GM18870 (cell line): ENCODE measurements around the gene SCAMP4.

Experiments
- ATAC-seq: cut with Tn5 transposase; IDR thresholded peaks from one replicate; pipeline ENCODE4 v1.9.1; 2021; ENCODE audit warnings: moderate library complexity; ENCODE audit not compliant: unreplicated experiment

The SCAMP4 gene

DNA sequence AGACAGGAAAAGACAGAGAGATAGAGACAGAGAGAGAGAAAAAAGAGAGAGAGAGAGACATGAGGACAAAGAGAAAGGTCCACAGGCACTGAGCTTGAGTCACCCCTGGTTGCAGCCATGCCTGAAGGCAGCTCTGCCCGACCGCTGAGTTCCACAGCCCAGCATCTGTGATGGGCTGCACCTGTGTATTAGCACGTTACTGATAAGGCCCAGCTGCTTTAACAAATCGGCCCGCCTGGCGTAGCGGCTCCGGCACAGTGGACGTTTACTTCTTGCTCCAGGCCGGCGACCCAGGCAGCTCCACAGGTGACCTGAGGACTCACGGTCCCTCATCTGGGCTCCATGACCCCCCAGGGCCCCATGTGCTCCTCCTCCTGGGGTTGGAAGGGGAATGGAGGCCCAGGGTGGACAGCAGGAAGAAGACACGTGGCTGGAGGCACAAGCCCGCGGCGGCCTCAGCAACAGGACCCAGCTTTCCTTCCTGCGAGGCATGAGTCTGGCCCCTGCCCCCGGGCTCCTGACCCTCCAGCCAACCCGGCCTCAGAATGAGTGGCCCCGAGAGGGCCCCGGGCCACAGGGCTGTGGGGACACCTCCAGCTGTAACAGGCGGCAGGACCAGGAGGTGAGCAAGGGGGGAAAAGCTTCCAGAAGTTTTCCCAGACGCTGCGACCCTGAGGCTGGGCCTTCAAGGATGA, 31.9 kb downstream of the SCAMP4 start:
- no peak for ATAC-seq

DNA sequence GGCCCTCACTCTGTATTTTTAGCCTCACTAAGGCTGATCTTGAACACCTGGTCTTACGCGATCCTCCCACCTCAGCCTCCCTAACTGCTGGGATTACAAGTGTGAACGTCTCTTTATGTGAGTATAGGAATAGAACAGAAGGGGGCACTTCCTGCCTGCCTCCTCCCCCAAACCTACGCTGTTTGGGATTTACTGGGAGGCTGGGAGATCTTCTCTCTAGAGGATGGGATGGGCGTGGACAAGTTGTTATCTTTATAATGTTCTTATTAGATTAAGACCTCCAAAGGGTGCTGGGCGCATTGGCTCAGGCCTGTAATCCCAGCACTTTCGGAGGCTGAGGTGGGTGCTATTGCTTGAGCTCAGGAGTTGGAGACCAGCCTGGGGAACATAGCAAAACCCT, 32.9 kb downstream of the SCAMP4 start:
- no peak for ATAC-seq

DNA sequence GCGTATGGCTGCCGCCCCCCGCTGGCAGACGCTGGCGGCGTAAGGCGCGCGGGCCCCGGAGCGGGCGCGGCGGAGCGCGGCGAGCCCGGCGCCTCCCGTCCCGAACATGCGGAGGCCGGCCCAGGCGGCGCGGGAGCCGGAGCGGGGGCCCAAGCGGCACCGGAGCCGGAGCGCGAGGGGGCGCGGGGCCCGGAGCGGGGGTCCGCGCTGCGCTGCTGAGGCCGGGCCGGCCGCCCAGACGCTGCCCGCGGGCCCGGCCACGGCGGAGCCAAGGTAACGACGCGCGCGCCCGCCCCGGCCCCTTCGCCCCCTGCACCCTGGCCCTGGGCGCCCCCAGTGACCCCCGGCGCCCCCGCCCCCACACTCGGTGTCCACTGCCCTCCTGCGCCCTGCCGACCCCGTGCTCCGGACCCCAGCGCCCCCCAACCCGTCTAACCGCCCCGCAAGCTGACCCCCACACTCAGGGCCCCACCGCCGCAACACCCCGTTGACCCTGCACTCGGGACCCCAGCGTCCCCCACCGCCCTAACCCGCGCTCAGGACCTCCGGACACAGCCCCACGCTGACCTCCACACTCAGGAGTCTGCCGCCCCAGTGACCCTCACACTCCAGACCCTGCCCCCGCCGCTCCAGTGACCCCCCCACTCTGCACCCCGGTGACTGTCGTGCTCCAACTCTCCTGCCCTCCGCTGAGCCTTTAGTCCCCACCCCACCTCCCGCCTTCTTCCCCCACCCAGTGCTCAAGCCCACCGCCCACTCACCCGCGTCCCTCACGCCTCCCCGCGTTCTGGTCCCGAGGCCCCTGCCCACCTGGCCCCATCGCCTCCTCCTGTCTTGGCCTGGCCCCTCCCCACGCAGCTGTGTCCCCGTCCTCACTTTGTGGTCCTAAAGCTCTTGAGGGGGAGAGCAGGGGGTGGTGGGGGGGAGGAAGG, 36.2 kb downstream of the SCAMP4 start, which contains the start of gene CSNK1G2:
Gene CSNK1G2, plus strand, starts transcription at position 27 of the 932 bp plus-strand sequence. CDS start 28,601 bp downstream, outside the sequence.
- no peak for ATAC-seq

DNA sequence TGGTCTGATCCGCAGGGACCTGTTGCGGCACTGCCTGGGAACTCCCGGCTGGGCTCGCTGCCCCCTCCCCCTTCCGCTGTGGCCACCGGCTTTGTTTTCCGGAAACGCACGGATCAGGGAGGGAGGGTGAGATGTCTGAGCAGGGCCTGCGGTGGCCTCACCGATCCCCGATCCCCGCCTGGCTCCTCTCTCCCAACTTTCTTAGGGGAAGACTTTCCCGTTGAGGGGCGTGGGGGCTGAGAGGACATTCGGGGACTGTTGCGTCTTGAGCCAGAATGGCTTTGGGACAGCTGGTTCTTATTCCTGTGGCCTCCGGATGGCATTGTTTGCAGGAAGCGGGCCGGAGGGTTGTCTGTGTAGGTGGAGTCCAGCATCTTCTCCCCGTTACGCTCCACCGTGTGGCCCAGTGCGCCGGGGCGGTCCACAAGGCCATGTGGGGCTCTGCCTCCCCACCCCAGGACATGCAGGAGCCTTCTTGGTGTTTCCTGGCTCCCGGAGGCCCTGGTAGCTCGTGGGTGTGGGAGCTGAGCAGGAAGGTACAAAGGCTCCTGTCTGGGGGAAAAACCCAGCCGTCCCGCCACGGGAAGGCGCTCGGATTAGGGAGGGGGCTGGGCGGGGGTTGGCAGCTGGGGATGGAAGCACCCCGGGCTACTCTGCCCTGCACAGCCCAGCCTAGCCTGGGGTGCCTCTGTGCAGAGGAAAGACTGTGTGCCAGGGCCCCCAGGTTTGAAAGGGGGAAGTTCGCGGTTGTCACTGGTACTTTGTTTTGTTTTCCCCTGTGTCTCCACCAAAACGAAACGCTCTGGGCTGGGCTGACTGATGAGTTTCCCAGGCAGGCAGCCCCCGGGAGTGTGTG, 37.1 kb downstream of the SCAMP4 start:
- no peak for ATAC-seq

DNA sequence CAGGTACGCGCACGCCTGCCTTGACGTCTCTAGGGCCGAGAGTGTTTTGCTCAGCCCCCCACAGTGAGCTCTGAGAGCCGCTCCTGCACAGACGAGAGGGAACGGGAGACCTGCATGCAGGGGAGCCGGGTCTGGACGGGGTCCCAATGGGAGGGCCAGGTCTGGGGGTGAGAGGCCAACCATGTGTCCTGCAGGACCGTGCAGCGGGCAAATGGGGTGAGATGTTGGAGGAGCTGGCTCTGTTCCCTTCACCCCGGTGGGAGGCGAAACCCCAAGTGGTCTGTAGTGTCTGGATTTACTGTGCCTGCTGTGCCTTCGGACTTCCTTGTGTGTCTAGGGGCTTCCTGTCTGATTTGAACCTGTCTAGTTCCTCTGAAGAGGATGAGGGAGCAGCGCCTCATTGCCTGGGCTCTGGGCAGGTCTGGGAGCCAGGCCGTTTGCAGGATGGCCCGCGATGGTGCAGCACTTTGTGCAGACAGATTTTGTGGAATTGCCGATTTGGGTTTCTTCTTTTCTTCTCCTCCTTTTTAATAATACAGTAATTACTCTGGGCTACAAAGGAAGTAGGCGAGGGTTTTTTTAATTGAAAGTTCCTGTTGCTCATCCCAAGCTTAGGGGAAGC, 37.8 kb downstream of the SCAMP4 start:
- no peak for ATAC-seq

DNA sequence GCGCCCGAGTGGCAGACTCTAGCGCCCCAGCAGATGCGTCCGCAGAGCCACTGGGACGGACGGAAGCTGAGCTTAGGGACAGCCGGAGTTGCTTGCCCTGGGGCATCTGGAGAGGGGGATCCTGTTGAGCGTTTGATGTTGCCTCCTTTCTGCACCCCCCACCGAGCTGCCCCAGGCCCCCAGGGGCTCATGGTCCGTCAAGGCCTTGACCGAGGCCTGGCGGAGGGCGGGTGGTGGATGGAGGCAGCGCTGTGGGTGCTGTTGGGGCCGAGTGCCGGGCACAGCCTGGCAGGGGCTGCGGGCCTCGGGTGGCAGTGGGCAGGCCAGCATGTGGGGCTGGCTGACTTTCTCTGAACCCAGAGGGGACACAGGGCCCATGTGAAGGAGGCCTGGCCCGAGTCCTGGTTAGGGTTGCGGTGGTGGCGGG, 38.5 kb downstream of the SCAMP4 start:
- ATAC-seq = no peak

- ATAC-seq = no peak
Observed at GRCh38 chr19:1944088-1944915, 39.1 kb downstream of the SCAMP4 start.

GRCh38 chr19:1944916-1945561, 39.8 kb downstream of the SCAMP4 start:
- no peak for ATAC-seq

DNA sequence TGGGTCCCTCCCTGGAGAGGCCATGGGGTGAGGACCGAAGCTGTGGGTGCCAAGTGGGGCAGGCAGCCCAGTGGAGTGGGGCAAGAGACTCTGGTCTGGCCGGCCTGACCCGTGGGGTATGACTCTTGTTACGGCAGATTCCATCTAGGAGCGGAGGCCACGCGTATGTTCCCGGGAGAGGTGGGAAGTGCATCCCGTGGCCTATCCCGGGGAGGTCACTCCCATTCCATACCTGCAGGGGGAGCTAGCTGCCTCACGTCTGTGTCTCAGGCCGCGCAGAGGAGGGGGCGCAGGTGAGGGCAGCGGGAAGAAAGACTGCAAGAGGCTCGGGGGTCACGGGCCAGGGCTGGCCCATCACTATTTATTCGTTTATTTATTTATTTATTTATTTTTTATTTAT, 40.7 kb downstream of the SCAMP4 start:
- no peak for ATAC-seq

DNA sequence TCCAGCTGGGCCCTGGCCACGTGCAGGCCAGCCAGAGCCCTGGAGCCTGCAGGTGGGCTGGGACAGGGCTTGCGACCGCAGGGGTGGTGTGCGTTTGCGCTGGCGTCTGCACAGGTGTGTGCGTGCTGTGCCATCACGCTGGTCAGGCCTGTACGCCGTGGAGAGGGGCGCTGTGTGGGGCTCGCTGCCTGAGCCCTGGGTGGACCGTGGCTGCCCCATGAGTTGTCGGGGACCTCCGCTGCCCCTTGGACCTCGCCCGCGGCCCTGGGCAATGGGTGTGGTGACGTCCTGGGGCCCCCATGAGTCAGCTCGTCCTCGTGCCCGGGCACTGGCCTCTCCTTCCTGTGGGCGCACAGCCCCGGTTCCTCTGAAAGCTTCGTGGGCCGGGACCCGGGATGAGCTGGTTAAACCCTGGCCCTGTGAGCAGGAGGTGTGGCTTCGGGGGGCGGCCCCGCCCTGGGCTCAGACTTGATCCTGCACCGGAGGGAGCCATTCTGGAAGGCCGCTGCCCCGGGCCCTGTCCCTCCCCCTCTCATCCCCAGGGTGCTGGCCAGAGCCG, 42.5 kb downstream of the SCAMP4 start:
- no peak for ATAC-seq

GRCh38 chr19:1949304-1950101, 44.3 kb downstream of the SCAMP4 start:
- no peak for ATAC-seq

- no peak for ATAC-seq
Observed at GRCh38 chr19:1950640-1951039, 45.4 kb downstream of the SCAMP4 start.

- no peak for ATAC-seq
Observed at GRCh38 chr19:1952635-1953034, 47.4 kb downstream of the SCAMP4 start.

GRCh38 chr19:1953037-1953436, 47.8 kb downstream of the SCAMP4 start:
- ATAC-seq = no peak

DNA sequence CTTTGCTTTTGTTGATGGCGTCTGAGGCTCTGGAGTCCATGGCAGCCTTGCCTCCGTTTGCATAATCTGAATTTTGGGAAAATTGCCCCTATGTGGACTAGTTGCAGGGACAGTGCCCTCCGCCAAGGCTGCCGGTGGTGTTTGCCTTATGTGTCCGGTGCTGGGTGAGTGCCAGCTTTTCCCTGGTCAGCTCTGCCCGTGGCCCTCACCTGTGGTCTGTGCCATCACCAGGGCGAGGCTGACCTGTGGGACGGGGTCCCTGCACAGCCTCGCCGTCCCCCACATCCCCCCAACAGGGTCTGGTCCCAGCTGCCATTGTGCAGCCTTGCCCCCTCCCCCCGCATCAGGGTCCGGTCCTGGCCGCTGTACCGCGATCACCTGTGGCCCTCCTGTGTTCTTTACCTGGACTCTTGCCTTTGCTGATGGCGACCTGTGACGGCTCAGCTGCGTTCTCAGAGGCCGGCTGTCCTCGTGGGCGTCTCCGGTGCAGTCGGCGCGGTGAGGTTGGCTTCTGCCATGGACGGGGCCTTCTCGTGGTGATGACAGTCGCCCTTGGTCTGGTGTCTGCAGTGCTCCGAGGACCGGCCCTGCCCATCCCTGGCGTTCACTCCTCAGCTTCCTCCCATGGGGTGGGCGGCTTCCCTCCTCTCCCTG, 48.4 kb downstream of the SCAMP4 start:
- ATAC-seq = no peak

DNA sequence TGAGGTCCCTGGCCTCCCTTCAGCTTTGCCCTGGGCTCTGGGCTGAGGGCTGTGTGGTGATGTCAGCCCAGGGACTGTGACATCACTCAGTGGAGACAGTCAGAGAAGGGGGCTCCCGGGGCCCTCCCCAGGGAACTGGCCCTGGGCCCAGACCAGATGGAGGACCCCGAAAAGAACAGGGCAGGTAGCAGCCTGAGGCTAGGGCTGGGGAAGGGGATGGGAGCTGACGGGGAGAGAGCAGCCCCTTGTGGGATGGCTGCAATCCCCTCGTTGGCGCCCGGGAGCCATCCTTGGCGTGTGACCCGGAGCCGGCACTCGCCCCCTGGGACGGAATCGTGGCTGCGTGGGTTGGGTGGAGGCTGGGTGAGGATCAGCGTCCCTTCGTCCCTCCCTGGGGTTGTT, 49.3 kb downstream of the SCAMP4 start:
- ATAC-seq = no peak
